GM23338 (cell line): ENCODE measurements around the gene PDGFC. TPM values are rescaled to one million over a fixed set of nuclear protein-coding genes. Genes with fewer than 3 reads are reported as not detected.

Experiments
- ATAC-seq: fragments of 200-7000 bp; cut with Tn5 transposase; 3 replicates; pipeline ENCODE4 v1.9.1; 2020
- DNase-seq: peaks from one replicate; pipeline ENCODE4 v3.0.0-alpha.2; 2015; ENCODE audit warnings: low spot score
- H2AFZ ChIP-seq: fragments of 200-600 bp; sonication (generic); 2 replicates; pipeline ENCODE4 v1.8.0; 2016; ENCODE audit warnings: antibody characterized with exemption, mild to moderate bottlenecking, moderate library complexity
- H3F3A ChIP-seq: fragments of 200-600 bp; sonication (generic); replicated peaks from 2 replicates; pipeline ENCODE4 v1.8.0; 2017; ENCODE audit warnings: antibody characterized with exemption, mixed run types, low read depth
- H3K27ac ChIP-seq: fragments of 200-600 bp; sonication (generic); 2 replicates; pipeline ENCODE4 v1.6.1; 2016; ENCODE audit warnings: low read depth
- H3K27me3 ChIP-seq: fragments of 200-600 bp; sonication (generic); 2 replicates; pipeline ENCODE4 v1.8.0; 2016; ENCODE audit warnings: mild to moderate bottlenecking, mixed run types, moderate library complexity; ENCODE audit not compliant: insufficient read depth
- H3K36me3 ChIP-seq: fragments of 200-600 bp; sonication (generic); 2 replicates; pipeline ENCODE4 v1.8.0; 2016; ENCODE audit warnings: mild to moderate bottlenecking; ENCODE audit not compliant: insufficient read depth
- H3K4me1 ChIP-seq: fragments of 200-600 bp; sonication (generic); 2 replicates; pipeline ENCODE4 v1.8.0; 2016; ENCODE audit warnings: mild to moderate bottlenecking, moderate library complexity; ENCODE audit not compliant: insufficient read depth
- H3K4me2 ChIP-seq: fragments of 200-600 bp; sonication (generic); 2 replicates; pipeline ENCODE4 v1.7.1; 2017; ENCODE audit warnings: mixed run types
- H3K4me3 ChIP-seq: fragments of 200-600 bp; sonication (generic); 2 replicates; pipeline ENCODE4 v1.6.1; 2016; ENCODE audit warnings: mixed run types
- H3K79me2 ChIP-seq: fragments of 200-600 bp; sonication (generic); replicated peaks from 2 replicates; pipeline ENCODE4 v1.8.0; 2017; ENCODE audit warnings: mild to moderate bottlenecking; ENCODE audit not compliant: insufficient read depth
- H3K9me2 ChIP-seq: fragments of 200-600 bp; sonication (generic); 2 replicates; pipeline ENCODE4 v1.8.0; 2017; ENCODE audit not compliant: insufficient read depth
- H4K20me1 ChIP-seq: fragments of 200-600 bp; sonication (generic); replicated peaks from 2 replicates; pipeline ENCODE4 v1.8.0; 2017; ENCODE audit warnings: mild to moderate bottlenecking; ENCODE audit not compliant: insufficient read depth
- H3K27ac Mint-ChIP-seq: 2 replicates; pipeline ENCODE4 v1.8.0; 2020; ENCODE audit warnings: inconsistent platforms, mild to moderate bottlenecking, moderate library complexity, mixed read lengths
- H3K27me3 Mint-ChIP-seq: 3 replicates; pipeline ENCODE4 v1.8.0; 2022; ENCODE audit warnings: low read depth, mild to moderate bottlenecking, moderate library complexity, mixed read lengths, inconsistent platforms; ENCODE audit not compliant: insufficient read depth, poor library complexity
- H3K36me3 Mint-ChIP-seq: 3 replicates; pipeline ENCODE4 v1.8.0; 2021; ENCODE audit warnings: low read depth, mild to moderate bottlenecking, inconsistent platforms, moderate library complexity, mixed read lengths
- H3K4me1 Mint-ChIP-seq: 3 replicates; pipeline ENCODE4 v1.8.0; 2020; ENCODE audit warnings: mild to moderate bottlenecking, inconsistent platforms, mixed read lengths
- H3K4me3 Mint-ChIP-seq: 3 replicates; pipeline ENCODE4 v1.8.0; 2021; ENCODE audit warnings: moderate library complexity, mild to moderate bottlenecking, inconsistent platforms, mixed read lengths
- H3K9me3 Mint-ChIP-seq: 3 replicates; pipeline ENCODE4 v1.8.0; 2020; ENCODE audit warnings: moderate library complexity, mild to moderate bottlenecking, inconsistent platforms, mixed read lengths
- CREB1 ChIP-seq: fragments of 250-450 bp; sonication (Bioruptor Pico); IDR thresholded peaks from 2 replicates; pipeline ENCODE4 v1.5.0; 2020; ENCODE audit warnings: low read depth, mild to moderate bottlenecking, moderate library complexity
- EZH2 ChIP-seq: fragments of 200-600 bp; sonication (generic); IDR thresholded peaks from one replicate; pipeline ENCODE4 v1.8.0; 2017; ENCODE audit warnings: antibody characterized with exemption, mild to moderate bottlenecking, low read depth; ENCODE audit not compliant: unreplicated experiment
- EZH2phosphoT487 ChIP-seq: fragments of 200-600 bp; sonication (generic); IDR thresholded peaks from one replicate; pipeline ENCODE4 v1.8.1; 2018; ENCODE audit warnings: antibody characterized with exemption; ENCODE audit not compliant: unreplicated experiment
- JUNB ChIP-seq: IDR thresholded peaks from one replicate; pipeline ENCODE4 v1.6.1; 2016; ENCODE audit warnings: antibody characterized with exemption; ENCODE audit not compliant: unreplicated experiment
- NANOG ChIP-seq: IDR thresholded peaks from 2 replicates; pipeline ENCODE4 v1.6.1; 2016; ENCODE audit warnings: antibody characterized with exemption, borderline replicate concordance
- POLR2AphosphoS5 ChIP-seq: IDR thresholded peaks from 2 replicates; pipeline ENCODE4 v1.6.1; 2016; ENCODE audit warnings: antibody characterized with exemption, low read depth
- STAT1 ChIP-seq: IDR thresholded peaks from one replicate; pipeline ENCODE4 v1.6.1; 2016; ENCODE audit warnings: antibody characterized with exemption; ENCODE audit not compliant: unreplicated experiment
- ZNF114 ChIP-seq: fragments of 250-450 bp; sonication (Bioruptor Pico); IDR thresholded peaks from 2 replicates; pipeline ENCODE4 v1.5.0; 2020; ENCODE audit warnings: mild to moderate bottlenecking, moderate library complexity
- ZNF331 ChIP-seq: fragments of 250-450 bp; sonication (Bioruptor Pico); IDR thresholded peaks from 2 replicates; pipeline ENCODE4 v1.5.0; 2020; ENCODE audit warnings: low read depth, mild to moderate bottlenecking, moderate library complexity
- polyA plus RNA-seq: library from polyadenylated mRNA; unstranded; fragments of >200 nt; fragmentation: Nextera tagmentation; extraction: Ambion mirVana; gene quantifications from 2 replicates; pipeline ENCODE4 v1.2.1, GENCODE V29; 2016
- total RNA-seq: library from RNA; depleted of rRNA; stranded (reverse); fragments of >200 nt; shearing (Covaris generic); gene quantifications from 2 replicates; pipeline ENCODE4 v1.2.3, GENCODE V29; 2014
- TF ChIP-seq, protein P1 (sequence below): IDR thresholded peaks from one replicate; pipeline ENCODE4 v1.6.1; 2018; ENCODE audit warnings: antibody characterized with exemption; ENCODE audit not compliant: unreplicated experiment
- TF ChIP-seq, protein P2 (sequence below): IDR thresholded peaks from 2 replicates; pipeline ENCODE4 v1.6.1; 2016; ENCODE audit warnings: antibody characterized with exemption
- TF ChIP-seq, protein P3 (sequence below), 2 experiments: fragments of 200-600 bp in 1 of 2; sonication (generic) in 1 of 2; conservative IDR thresholded peaks; 2 replicates each; pipeline versions ENCODE4 v1.5.1 to v1.6.1; 2016 to 2017; ENCODE audit warnings: antibody characterized with exemption in 2 of 2, low read depth in 2 of 2, mild to moderate bottlenecking in 2 of 2, moderate library complexity in 1 of 2
- TF ChIP-seq, protein P4 (sequence below): fragments of 250-450 bp; sonication (Bioruptor Pico); IDR thresholded peaks from 2 replicates; pipeline ENCODE4 v1.5.0; 2020; ENCODE audit warnings: mild to moderate bottlenecking, moderate library complexity

Gene PDGFC
- total and polyA plus RNA-seq, 2 experiments from 2014 or later: 1.3 to 3.4 TPM

DNA sequence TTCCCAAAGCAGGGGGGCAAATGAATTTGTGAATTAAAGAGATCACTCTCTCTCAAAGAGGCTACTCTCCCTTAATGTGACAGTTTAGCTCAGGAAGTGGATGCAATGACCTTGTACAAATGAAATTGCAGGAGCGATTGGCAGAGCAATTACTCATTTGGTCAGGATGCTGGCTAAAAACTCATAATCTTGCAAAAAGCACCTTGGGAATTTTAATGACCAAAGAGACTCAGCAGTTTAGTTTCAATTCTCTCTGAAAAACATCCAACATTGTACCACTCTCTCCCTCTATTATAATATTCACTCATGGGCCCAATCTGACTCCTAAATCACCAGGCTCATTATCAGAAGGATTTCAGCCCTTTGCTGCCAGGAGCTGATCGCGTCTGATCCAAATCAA is 26.1 kb downstream of the PDGFC start:
- Histone ChIP-seq H3K4me2 (no peak overlapping the region), H3K27ac (no peak overlapping the region), H3K36me3 (no peaks in the 10 kb centered on the region), H3K79me2 (no peaks in the 10 kb centered on the region), H3K9me2 (no peaks in the 10 kb centered on the region), H2AFZ (no peak overlapping the region), H3F3A (no peaks in the 10 kb centered on the region), H3K4me1 (peaks cover 6% of the 10 kb centered on the region; the same call in 1 of the 2 replicates), H4K20me1 (no peaks in the 10 kb centered on the region), H3K4me3 (no peak overlapping the region), H3K27me3 (no peaks in the 10 kb centered on the region)
- H3K4me1 Mint-ChIP-seq: peaks cover 20% of the 10 kb centered on the region
- TF ChIP-seq NANOG (no peak), STAT1 (no peak), ZNF331 (CRISPR knock-in tag) (no peak), POLR2AphosphoS5 (no peak), JUNB (no peak), EZH2 (no peak), ZNF114 (no peak), CREB1 (CRISPR knock-in tag) (no peak), EZH2phosphoT487 (no peak)
- TF ChIP-seq, protein P1, sequence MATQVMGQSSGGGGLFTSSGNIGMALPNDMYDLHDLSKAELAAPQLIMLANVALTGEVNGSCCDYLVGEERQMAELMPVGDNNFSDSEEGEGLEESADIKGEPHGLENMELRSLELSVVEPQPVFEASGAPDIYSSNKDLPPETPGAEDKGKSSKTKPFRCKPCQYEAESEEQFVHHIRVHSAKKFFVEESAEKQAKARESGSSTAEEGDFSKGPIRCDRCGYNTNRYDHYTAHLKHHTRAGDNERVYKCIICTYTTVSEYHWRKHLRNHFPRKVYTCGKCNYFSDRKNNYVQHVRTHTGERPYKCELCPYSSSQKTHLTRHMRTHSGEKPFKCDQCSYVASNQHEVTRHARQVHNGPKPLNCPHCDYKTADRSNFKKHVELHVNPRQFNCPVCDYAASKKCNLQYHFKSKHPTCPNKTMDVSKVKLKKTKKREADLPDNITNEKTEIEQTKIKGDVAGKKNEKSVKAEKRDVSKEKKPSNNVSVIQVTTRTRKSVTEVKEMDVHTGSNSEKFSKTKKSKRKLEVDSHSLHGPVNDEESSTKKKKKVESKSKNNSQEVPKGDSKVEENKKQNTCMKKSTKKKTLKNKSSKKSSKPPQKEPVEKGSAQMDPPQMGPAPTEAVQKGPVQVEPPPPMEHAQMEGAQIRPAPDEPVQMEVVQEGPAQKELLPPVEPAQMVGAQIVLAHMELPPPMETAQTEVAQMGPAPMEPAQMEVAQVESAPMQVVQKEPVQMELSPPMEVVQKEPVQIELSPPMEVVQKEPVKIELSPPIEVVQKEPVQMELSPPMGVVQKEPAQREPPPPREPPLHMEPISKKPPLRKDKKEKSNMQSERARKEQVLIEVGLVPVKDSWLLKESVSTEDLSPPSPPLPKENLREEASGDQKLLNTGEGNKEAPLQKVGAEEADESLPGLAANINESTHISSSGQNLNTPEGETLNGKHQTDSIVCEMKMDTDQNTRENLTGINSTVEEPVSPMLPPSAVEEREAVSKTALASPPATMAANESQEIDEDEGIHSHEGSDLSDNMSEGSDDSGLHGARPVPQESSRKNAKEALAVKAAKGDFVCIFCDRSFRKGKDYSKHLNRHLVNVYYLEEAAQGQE: no peak
- TF ChIP-seq, protein P2, sequence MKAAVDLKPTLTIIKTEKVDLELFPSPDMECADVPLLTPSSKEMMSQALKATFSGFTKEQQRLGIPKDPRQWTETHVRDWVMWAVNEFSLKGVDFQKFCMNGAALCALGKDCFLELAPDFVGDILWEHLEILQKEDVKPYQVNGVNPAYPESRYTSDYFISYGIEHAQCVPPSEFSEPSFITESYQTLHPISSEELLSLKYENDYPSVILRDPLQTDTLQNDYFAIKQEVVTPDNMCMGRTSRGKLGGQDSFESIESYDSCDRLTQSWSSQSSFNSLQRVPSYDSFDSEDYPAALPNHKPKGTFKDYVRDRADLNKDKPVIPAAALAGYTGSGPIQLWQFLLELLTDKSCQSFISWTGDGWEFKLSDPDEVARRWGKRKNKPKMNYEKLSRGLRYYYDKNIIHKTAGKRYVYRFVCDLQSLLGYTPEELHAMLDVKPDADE: no peak
- TF ChIP-seq, protein P3, sequence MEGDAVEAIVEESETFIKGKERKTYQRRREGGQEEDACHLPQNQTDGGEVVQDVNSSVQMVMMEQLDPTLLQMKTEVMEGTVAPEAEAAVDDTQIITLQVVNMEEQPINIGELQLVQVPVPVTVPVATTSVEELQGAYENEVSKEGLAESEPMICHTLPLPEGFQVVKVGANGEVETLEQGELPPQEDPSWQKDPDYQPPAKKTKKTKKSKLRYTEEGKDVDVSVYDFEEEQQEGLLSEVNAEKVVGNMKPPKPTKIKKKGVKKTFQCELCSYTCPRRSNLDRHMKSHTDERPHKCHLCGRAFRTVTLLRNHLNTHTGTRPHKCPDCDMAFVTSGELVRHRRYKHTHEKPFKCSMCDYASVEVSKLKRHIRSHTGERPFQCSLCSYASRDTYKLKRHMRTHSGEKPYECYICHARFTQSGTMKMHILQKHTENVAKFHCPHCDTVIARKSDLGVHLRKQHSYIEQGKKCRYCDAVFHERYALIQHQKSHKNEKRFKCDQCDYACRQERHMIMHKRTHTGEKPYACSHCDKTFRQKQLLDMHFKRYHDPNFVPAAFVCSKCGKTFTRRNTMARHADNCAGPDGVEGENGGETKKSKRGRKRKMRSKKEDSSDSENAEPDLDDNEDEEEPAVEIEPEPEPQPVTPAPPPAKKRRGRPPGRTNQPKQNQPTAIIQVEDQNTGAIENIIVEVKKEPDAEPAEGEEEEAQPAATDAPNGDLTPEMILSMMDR (conservative IDR thresholded peaks at IDR 0.05; ENCODE audit: low read depth in 2 of 2): no peak
- TF ChIP-seq, protein P4, sequence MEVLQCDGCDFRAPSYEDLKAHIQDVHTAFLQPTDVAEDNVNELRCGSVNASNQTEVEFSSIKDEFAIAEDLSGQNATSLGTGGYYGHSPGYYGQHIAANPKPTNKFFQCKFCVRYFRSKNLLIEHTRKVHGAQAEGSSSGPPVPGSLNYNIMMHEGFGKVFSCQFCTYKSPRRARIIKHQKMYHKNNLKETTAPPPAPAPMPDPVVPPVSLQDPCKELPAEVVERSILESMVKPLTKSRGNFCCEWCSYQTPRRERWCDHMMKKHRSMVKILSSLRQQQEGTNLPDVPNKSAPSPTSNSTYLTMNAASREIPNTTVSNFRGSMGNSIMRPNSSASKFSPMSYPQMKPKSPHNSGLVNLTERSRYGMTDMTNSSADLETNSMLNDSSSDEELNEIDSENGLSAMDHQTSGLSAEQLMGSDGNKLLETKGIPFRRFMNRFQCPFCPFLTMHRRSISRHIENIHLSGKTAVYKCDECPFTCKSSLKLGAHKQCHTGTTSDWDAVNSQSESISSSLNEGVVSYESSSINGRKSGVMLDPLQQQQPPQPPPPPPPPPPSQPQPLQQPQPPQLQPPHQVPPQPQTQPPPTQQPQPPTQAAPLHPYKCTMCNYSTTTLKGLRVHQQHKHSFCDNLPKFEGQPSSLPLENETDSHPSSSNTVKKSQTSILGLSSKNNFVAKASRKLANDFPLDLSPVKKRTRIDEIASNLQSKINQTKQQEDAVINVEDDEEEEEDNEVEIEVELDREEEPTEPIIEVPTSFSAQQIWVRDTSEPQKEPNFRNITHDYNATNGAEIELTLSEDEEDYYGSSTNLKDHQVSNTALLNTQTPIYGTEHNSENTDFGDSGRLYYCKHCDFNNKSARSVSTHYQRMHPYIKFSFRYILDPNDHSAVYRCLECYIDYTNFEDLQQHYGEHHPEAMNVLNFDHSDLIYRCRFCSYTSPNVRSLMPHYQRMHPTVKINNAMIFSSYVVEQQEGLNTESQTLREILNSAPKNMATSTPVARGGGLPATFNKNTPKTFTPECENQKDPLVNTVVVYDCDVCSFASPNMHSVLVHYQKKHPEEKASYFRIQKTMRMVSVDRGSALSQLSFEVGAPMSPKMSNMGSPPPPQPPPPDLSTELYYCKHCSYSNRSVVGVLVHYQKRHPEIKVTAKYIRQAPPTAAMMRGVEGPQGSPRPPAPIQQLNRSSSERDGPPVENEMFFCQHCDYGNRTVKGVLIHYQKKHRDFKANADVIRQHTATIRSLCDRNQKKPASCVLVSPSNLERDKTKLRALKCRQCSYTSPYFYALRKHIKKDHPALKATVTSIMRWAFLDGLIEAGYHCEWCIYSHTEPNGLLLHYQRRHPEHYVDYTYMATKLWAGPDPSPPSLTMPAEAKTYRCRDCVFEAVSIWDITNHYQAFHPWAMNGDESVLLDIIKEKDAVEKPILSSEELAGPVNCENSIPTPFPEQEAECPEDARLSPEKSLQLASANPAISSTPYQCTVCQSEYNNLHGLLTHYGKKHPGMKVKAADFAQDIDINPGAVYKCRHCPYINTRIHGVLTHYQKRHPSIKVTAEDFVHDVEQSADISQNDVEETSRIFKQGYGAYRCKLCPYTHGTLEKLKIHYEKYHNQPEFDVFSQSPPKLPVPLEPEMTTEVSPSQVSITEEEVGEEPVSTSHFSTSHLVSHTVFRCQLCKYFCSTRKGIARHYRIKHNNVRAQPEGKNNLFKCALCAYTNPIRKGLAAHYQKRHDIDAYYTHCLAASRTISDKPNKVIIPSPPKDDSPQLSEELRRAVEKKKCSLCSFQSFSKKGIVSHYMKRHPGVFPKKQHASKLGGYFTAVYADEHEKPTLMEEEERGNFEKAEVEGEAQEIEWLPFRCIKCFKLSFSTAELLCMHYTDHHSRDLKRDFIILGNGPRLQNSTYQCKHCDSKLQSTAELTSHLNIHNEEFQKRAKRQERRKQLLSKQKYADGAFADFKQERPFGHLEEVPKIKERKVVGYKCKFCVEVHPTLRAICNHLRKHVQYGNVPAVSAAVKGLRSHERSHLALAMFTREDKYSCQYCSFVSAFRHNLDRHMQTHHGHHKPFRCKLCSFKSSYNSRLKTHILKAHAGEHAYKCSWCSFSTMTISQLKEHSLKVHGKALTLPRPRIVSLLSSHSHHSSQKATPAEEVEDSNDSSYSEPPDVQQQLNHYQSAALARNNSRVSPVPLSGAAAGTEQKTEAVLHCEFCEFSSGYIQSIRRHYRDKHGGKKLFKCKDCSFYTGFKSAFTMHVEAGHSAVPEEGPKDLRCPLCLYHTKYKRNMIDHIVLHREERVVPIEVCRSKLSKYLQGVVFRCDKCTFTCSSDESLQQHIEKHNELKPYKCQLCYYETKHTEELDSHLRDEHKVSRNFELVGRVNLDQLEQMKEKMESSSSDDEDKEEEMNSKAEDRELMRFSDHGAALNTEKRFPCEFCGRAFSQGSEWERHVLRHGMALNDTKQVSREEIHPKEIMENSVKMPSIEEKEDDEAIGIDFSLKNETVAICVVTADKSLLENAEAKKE (CRISPR knock-in tag): no peak
- no peak overlapping the region for H3K4me3 Mint-ChIP-seq
- H3K36me3 Mint-ChIP-seq: no peaks in the 10 kb centered on the region
- H3K27me3 Mint-ChIP-seq: no peaks in the 10 kb centered on the region
- peak overlapping the region; percentile 81 for H3K27ac Mint-ChIP-seq
- ATAC-seq (no peak), DNase-seq (no peak)
- no peaks in the 10 kb centered on the region for H3K9me3 Mint-ChIP-seq
